ENCODE results near the gene TMEM225.

- TF ChIP-seq CTCF (optimal IDR thresholded peaks at IDR 0.05 in 1 of 3, IDR thresholded peaks at IDR 0.05 in 1 of 3, conservative IDR thresholded peaks at IDR 0.05 in 1 of 3; ENCODE audit: extremely low read depth in 1 of 3, insufficient read depth in 2 of 3, low read length in 3 of 3) (no peak), EZH2 (IDR thresholded peaks at IDR 0.05; ENCODE audit: low read length) (no peak)
These were observed 47.3 kb downstream of the TMEM225 start for GRCh38 chr11:123838199-123838598.
